Kidney epithelial cell (primary cell): Measurements from ENCODE around the gene HAGH. TPM values are rescaled to one million over a fixed set of nuclear protein-coding genes. Genes with fewer than 3 reads are reported as not detected.

ENCODE experiments used
- DNase-seq: peaks from one replicate; pipeline ENCODE4 v3.0.0-alpha.2; 2010; ENCODE audit warnings: low read depth
- H3K27me3 ChIP-seq: 2 replicates; pipeline ENCODE4 v1.6.0; 2011; ENCODE audit warnings: low read length; ENCODE audit not compliant: control insufficient read depth, insufficient read depth
- H3K36me3 ChIP-seq: 2 replicates; pipeline ENCODE4 v1.5.1; 2011; ENCODE audit warnings: low read length; ENCODE audit not compliant: control insufficient read depth, insufficient read depth
- H3K4me3 ChIP-seq: 2 replicates; pipeline ENCODE4 v1.5.1; 2011; ENCODE audit warnings: low read depth, mild to moderate bottlenecking, control low read depth, low read length
- CTCF ChIP-seq: IDR thresholded peaks from 2 replicates; pipeline ENCODE4 v1.5.1; 2011; ENCODE audit warnings: mild to moderate bottlenecking, moderate library complexity, low read length, control low read depth, inconsistent platforms; ENCODE audit not compliant: insufficient read depth, poor library complexity, severe bottlenecking
- total RNA-seq: library from RNA; depleted of rRNA; stranded (reverse); fragments of >200 nt; gene quantifications from 2 replicates; pipeline ENCODE4 v1.2.3, GENCODE V29; 2015

HAGH gene
- total RNA-seq, 1 donor from 2014 or later, result 62.8 TPM

- Histone ChIP-seq H3K27me3 (peaks cover 2% of the 10 kb centered on the region), H3K4me3 (no peak overlapping the region), H3K36me3 (no peaks in the 10 kb centered on the region)
- DNase-seq, result no peak
- TF ChIP-seq CTCF, result no peak
Observed at GRCh38 chr16:1791256-1791942, 35.2 kb downstream of the HAGH start.

GRCh38 chr16:1790611-1791255, 35.9 kb downstream of the HAGH start:
- no peak for TF ChIP-seq CTCF
- no peak for DNase-seq
- H3K4me3 ChIP-seq, result no peak overlapping the region
- peaks cover 2% of the 10 kb centered on the region for H3K27me3 ChIP-seq
- H3K36me3 ChIP-seq, result no peaks in the 10 kb centered on the region

DNA sequence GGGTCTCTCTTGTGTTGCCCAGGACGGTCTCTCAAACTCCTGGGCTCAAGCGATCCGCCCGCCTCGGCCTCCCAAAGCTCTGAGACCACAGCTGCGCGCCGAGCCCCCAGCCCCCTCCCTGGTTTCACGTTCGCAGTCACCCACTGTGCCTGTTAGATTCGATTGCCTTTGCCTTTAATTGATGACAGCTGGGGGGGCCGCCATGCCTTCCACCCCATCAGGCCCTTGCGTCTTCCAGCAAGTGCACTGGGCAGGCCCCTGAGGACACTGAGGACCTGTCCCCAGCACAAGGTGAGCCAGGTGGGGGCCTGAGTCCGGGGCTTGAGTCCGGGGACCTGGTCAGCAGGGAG, 36.4 kb downstream of the HAGH start:
- no peak overlapping the region for H3K4me3 ChIP-seq

GRCh38 chr16:1789643-1790045, 37.0 kb downstream of the HAGH start:
- Histone ChIP-seq H3K36me3 (no peaks in the 10 kb centered on the region), H3K27me3 (peaks cover 2% of the 10 kb centered on the region), H3K4me3 (no peak overlapping the region)
- DNase-seq, result no peak
- no peak for TF ChIP-seq CTCF

More for the DNA sequence above, 36.4 kb downstream of the HAGH start:
- Histone ChIP-seq H3K36me3 (no peaks in the 10 kb centered on the region), H3K27me3 (peaks cover 2% of the 10 kb centered on the region)
- TF ChIP-seq CTCF, result no peak
- DNase-seq, result no peak

- Histone ChIP-seq H3K36me3 (no peaks in the 10 kb centered on the region), H3K4me3 (no peak overlapping the region), H3K27me3 (no peaks in the 10 kb centered on the region)
- TF ChIP-seq CTCF, result no peak
- DNase-seq, result no peak
Observed at GRCh38 chr16:1788708-1789100, 37.9 kb downstream of the HAGH start.
